CD4-positive, CD25-positive, alpha-beta regulatory T cell (primary cell): ENCODE measurements around the gene POLDIP3. TPM values are rescaled to one million over a fixed set of nuclear protein-coding genes. Genes with fewer than 3 reads are reported as not detected.
A peak's percentile ranks its signal among the peaks of the same experiment; 100 is the strongest.

ENCODE experiments used
- ATAC-seq, 2 donors: fragments of 150-1000 bp; cut with Tn5 transposase; one replicate each; pipeline ENCODE4 v1.10.0; 2021; ENCODE audit warnings: low read depth in 2 of 2, moderate number of reproducible peaks in 2 of 2, moderate library complexity in 1 of 2
- DNase-seq, 3 donors: peaks; one replicate each; pipeline versions ENCODE4 v3.0.0 to v3.0.0-alpha.2; 2012 to 2022; ENCODE audit warnings: mixed read lengths in 1 of 3
- H3K27ac ChIP-seq: one replicate; pipeline ENCODE4 v1.7.0; 2013; ENCODE audit warnings: mild to moderate bottlenecking, low read length; ENCODE audit not compliant: insufficient read depth, poor library complexity, severe bottlenecking
- H3K27me3 ChIP-seq: one replicate; pipeline ENCODE4 v1.7.0; 2013; ENCODE audit warnings: low read length; ENCODE audit not compliant: control insufficient read depth, insufficient read depth
- H3K36me3 ChIP-seq: one replicate; pipeline ENCODE4 v1.7.0; 2013; ENCODE audit warnings: mild to moderate bottlenecking, low read length, moderate library complexity; ENCODE audit not compliant: control insufficient read depth, insufficient read depth
- H3K4me1 ChIP-seq: 2 replicates; pipeline ENCODE4 v1.7.0; 2013; ENCODE audit warnings: mild to moderate bottlenecking, low read length; ENCODE audit not compliant: insufficient read depth, control insufficient read depth, poor library complexity, severe bottlenecking
- H3K4me3 ChIP-seq: one replicate; pipeline ENCODE4 v1.7.0; 2013; ENCODE audit warnings: low read depth, mild to moderate bottlenecking, low read length, moderate library complexity
- H3K9me3 ChIP-seq, 2 experiments: 1 replicate in 1 of 2; 2 replicates in 1 of 2; pipeline ENCODE4 v1.7.0; 2013; ENCODE audit warnings: low read length in 2 of 2, mild to moderate bottlenecking in 1 of 2, moderate library complexity in 1 of 2; ENCODE audit not compliant: control insufficient read depth in 2 of 2
- H3K27ac Mint-ChIP-seq, 3 donors: one replicate each; pipeline ENCODE4 v1.8.0; 2020 to 2022; ENCODE audit warnings: mild to moderate bottlenecking in 3 of 3, mixed read lengths in 3 of 3, moderate library complexity in 2 of 3
- H3K27me3 Mint-ChIP-seq: one replicate; pipeline ENCODE4 v1.8.0; 2022; ENCODE audit warnings: mild to moderate bottlenecking, mixed read lengths
- H3K36me3 Mint-ChIP-seq: one replicate; pipeline ENCODE4 v1.8.0; 2020; ENCODE audit warnings: mixed read lengths
- H3K4me1 Mint-ChIP-seq, 4 donors: one replicate each; pipeline ENCODE4 v1.8.0; 2020 to 2022; ENCODE audit warnings: mixed read lengths in 4 of 4, mild to moderate bottlenecking in 1 of 4
- H3K4me3 Mint-ChIP-seq, 4 donors: one replicate each; pipeline ENCODE4 v1.8.0; 2020 to 2022; ENCODE audit warnings: mild to moderate bottlenecking in 4 of 4, mixed read lengths in 4 of 4, moderate library complexity in 3 of 4
- H3K9me3 Mint-ChIP-seq, 7 donors: one replicate each; pipeline ENCODE4 v1.8.0; 2020 to 2022; ENCODE audit warnings: mixed read lengths in 7 of 7, mild to moderate bottlenecking in 3 of 7, moderate library complexity in 2 of 7
- polyA plus RNA-seq, 4 donors: library from polyadenylated mRNA; unstranded; fragments of 300-500 nt; fragmentation: Illumina TruSeq; gene quantifications; one replicate each; pipeline ENCODE4 v1.2.3, GENCODE V29; 2021
- total RNA-seq: library from RNA; stranded (reverse); gene quantifications from one replicate; pipeline ENCODE4 v1.2.3, GENCODE V29; 2022

POLDIP3 gene
- total and polyA plus RNA-seq, 5 donors from 2014 or later, result 63.7 to 81.0 (median 73.0) TPM

GRCh38 chr22:42602470-42602869 is 12.2 kb downstream of the POLDIP3 start:
- ATAC-seq, result no peak
- H3K36me3 Mint-ChIP-seq, result peaks cover 26% of the 10 kb centered on the region
- peaks cover 67% of the 10 kb centered on the region for H3K36me3 ChIP-seq

GRCh38 chr22:42601879-42602465 is 12.7 kb downstream of the POLDIP3 start:
- no peaks in the 10 kb centered on the region for H3K9me3 Mint-ChIP-seq
- Histone ChIP-seq H3K9me3 (no peaks in the 10 kb centered on the region), H3K36me3 (peaks cover 72% of the 10 kb centered on the region), H3K27ac (no peak overlapping the region), H3K27me3 (no peaks in the 10 kb centered on the region), H3K4me1 (no peaks in the 10 kb centered on the region), H3K4me3 (no peak overlapping the region)
- peaks cover 0 to 43% (median 19%) of the 10 kb centered on the region in 4 donors for H3K4me1 Mint-ChIP-seq
- ATAC-seq, result no peak
- no peaks in the 10 kb centered on the region for H3K27me3 Mint-ChIP-seq
- DNase-seq, result no peak
- no peak overlapping the region for H3K27ac Mint-ChIP-seq
- peaks cover 26% of the 10 kb centered on the region for H3K36me3 Mint-ChIP-seq
- H3K4me3 Mint-ChIP-seq, result no peak overlapping the region

More at GRCh38 chr22:42602470-42602869, 12.2 kb downstream of the POLDIP3 start:
- H3K27ac ChIP-seq, result no peak overlapping the region
- no peak overlapping the region for H3K4me3 Mint-ChIP-seq
- peak overlapping the region in 1 of 3 donors; percentile 7 for H3K27ac Mint-ChIP-seq
- H3K4me3 ChIP-seq, result no peak overlapping the region
- peaks cover 0 to 43% (median 19%) of the 10 kb centered on the region in 4 donors for H3K4me1 Mint-ChIP-seq
- no peaks in the 10 kb centered on the region for H3K27me3 ChIP-seq
- no peaks in the 10 kb centered on the region for H3K27me3 Mint-ChIP-seq
- H3K4me1 ChIP-seq, result no peaks in the 10 kb centered on the region
- DNase-seq, result no peak
- no peaks in the 10 kb centered on the region for H3K9me3 ChIP-seq
- H3K9me3 Mint-ChIP-seq, result no peaks in the 10 kb centered on the region

GRCh38 chr22:42596863-42597530 is 17.7 kb downstream of the POLDIP3 start:
- Histone ChIP-seq H3K4me1 (no peaks in the 10 kb centered on the region), H3K27ac (no peak overlapping the region), H3K27me3 (no peaks in the 10 kb centered on the region), H3K36me3 (peaks cover 89% of the 10 kb centered on the region), H3K4me3 (no peak overlapping the region), H3K9me3 (no peaks in the 10 kb centered on the region)
- Mint-ChIP-seq H3K9me3 (no peaks in the 10 kb centered on the region), H3K4me3 (no peak overlapping the region), H3K36me3 (peaks cover 31% of the 10 kb centered on the region), H3K4me1 (peaks cover 0 to 5% (median 2%) of the 10 kb centered on the region in 4 donors), H3K27ac (no peak overlapping the region), H3K27me3 (no peaks in the 10 kb centered on the region)
- DNase-seq, result no peak
- no peak for ATAC-seq

GRCh38 chr22:42596336-42596735 is 18.3 kb downstream of the POLDIP3 start:
- Mint-ChIP-seq H3K27me3 (no peaks in the 10 kb centered on the region), H3K36me3 (peaks cover 28% of the 10 kb centered on the region), H3K4me1 (peaks cover 0 to 2% (median 0%) of the 10 kb centered on the region in 4 donors), H3K4me3 (no peak overlapping the region), H3K9me3 (no peaks in the 10 kb centered on the region), H3K27ac (peak overlapping the region in 1 of 3 donors; percentile 80)
- DNase-seq (no peak), ATAC-seq (no peak)
- Histone ChIP-seq H3K27me3 (no peaks in the 10 kb centered on the region), H3K36me3 (peaks cover 89% of the 10 kb centered on the region), H3K27ac (no peak overlapping the region), H3K4me1 (no peaks in the 10 kb centered on the region), H3K4me3 (no peak overlapping the region), H3K9me3 (no peaks in the 10 kb centered on the region)

- Mint-ChIP-seq H3K27ac (peak overlapping the region in 1 of 3 donors; percentile 71), H3K9me3 (no peaks in the 10 kb centered on the region), H3K4me1 (peaks cover 0 to 2% (median 0%) of the 10 kb centered on the region in 4 donors), H3K36me3 (peaks cover 28% of the 10 kb centered on the region), H3K4me3 (no peak overlapping the region), H3K27me3 (no peaks in the 10 kb centered on the region)
- ATAC-seq (no peak), DNase-seq (no peak)
- Histone ChIP-seq H3K4me1 (no peaks in the 10 kb centered on the region), H3K4me3 (no peak overlapping the region), H3K27ac (no peak overlapping the region), H3K27me3 (no peaks in the 10 kb centered on the region), H3K36me3 (peaks cover 90% of the 10 kb centered on the region), H3K9me3 (no peaks in the 10 kb centered on the region)
These were observed 19.2 kb downstream of the POLDIP3 start for GRCh38 chr22:42595434-42595833.

GRCh38 chr22:42591987-42592386 is 22.7 kb downstream of the POLDIP3 start:
- Mint-ChIP-seq H3K27ac (no peak overlapping the region), H3K36me3 (peaks cover 20% of the 10 kb centered on the region)

GRCh38 chr22:42587588-42588175 is 27.0 kb downstream of the POLDIP3 start:
- H3K27ac ChIP-seq, result no peak overlapping the region
- H3K27ac Mint-ChIP-seq, result no peak overlapping the region
- H3K4me3 ChIP-seq, result no peak overlapping the region
- no peaks in the 10 kb centered on the region for H3K9me3 ChIP-seq
- DNase-seq (no peak), ATAC-seq (no peak)
- H3K9me3 Mint-ChIP-seq, result no peaks in the 10 kb centered on the region
- H3K27me3 ChIP-seq, result no peaks in the 10 kb centered on the region
- H3K36me3 ChIP-seq, result peaks cover 81% of the 10 kb centered on the region
- peaks cover 16% of the 10 kb centered on the region for H3K36me3 Mint-ChIP-seq
- no peaks in the 10 kb centered on the region for H3K27me3 Mint-ChIP-seq
- H3K4me1 ChIP-seq, result no peaks in the 10 kb centered on the region
- no peak overlapping the region for H3K4me3 Mint-ChIP-seq
- peaks cover 0 to 2% (median under 1%) of the 10 kb centered on the region in 4 donors for H3K4me1 Mint-ChIP-seq

More at GRCh38 chr22:42591987-42592386, 22.7 kb downstream of the POLDIP3 start:
- ATAC-seq (no peak), DNase-seq (no peak)
- H3K9me3 Mint-ChIP-seq, result no peaks in the 10 kb centered on the region
- peaks cover 90% of the 10 kb centered on the region for H3K36me3 ChIP-seq
- H3K4me3 ChIP-seq, result no peak overlapping the region
- H3K4me1 ChIP-seq, result no peaks in the 10 kb centered on the region
- no peak overlapping the region for H3K27ac ChIP-seq
- no peaks in the 10 kb centered on the region for H3K27me3 Mint-ChIP-seq
- H3K4me1 Mint-ChIP-seq, result no peaks in the 10 kb centered on the region
- no peaks in the 10 kb centered on the region for H3K9me3 ChIP-seq
- H3K4me3 Mint-ChIP-seq, result no peak overlapping the region
- no peaks in the 10 kb centered on the region for H3K27me3 ChIP-seq
